Ishikawa (cell line): ENCODE results near the gene MALT1.

Experiments
- CEBPB ChIP-seq: IDR thresholded peaks from 2 replicates; pipeline ENCODE4 v1.6.1; 2012
- EP300 ChIP-seq: IDR thresholded peaks from 2 replicates; pipeline ENCODE4 v1.6.1; 2012; ENCODE audit warnings: borderline replicate concordance
- FOXM1 ChIP-seq: IDR thresholded peaks from 2 replicates; pipeline ENCODE4 v1.6.1; 2012; ENCODE audit warnings: low read depth, borderline replicate concordance
- NFIC ChIP-seq: IDR thresholded peaks from 2 replicates; pipeline ENCODE4 v1.6.1; 2012
- RAD21 ChIP-seq: IDR thresholded peaks from 2 replicates; pipeline ENCODE4 v1.6.1; 2012; ENCODE audit warnings: low read depth
- TAF1 ChIP-seq: IDR thresholded peaks from 2 replicates; pipeline ENCODE4 v1.6.1; 2012; ENCODE audit warnings: low read depth, mild to moderate bottlenecking
- TCF12 ChIP-seq: IDR thresholded peaks from 2 replicates; pipeline ENCODE4 v1.6.1; 2012; ENCODE audit warnings: low read depth
- TEAD4 ChIP-seq: IDR thresholded peaks from 2 replicates; pipeline ENCODE4 v1.6.1; 2012
- YY1 ChIP-seq: IDR thresholded peaks from 2 replicates; pipeline ENCODE4 v1.6.1; 2012; ENCODE audit warnings: low read depth
- TF ChIP-seq, protein P1 (sequence below): IDR thresholded peaks from 2 replicates; pipeline ENCODE4 v1.6.1; 2012
- TF ChIP-seq, protein P2 (sequence below): IDR thresholded peaks from 2 replicates; pipeline ENCODE4 v1.6.1; 2012; ENCODE audit warnings: low read depth, mild to moderate bottlenecking

DNA sequence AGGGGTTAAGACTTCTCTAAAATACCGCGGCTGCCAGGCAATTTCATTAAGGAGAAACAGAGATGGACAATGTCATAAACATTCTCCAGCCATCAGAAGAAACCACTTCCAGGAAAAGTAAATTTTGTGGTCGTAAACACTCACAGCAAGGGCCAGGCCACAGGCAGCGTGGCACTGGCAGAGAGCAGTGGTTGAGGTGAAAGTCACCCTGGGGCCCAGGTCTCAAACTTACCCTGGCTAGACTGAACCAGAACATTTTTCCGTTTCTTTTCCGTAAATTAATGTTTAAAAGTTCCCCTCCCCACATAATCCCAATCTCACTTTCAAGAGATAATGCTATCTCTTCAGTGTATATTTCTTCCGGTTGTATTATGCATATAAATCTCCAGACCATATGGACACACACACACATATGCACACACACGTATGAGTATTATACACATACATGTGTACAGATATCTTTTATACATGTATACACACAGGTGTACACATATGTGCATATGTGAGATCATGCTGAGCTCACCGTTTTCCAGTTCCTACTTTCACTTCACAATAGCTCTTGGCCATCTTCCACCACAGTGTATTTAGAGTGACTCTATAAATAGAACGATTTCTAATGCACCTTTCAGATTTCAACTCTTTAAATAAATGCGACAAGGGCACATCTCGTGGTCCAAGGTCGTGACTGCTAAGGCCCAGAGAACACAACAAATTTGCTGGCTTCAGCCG, 90.1 kb downstream of the MALT1 start:
- no peak for TF ChIP-seq YY1
- TF ChIP-seq TCF12, result no peak
- no peak for TF ChIP-seq CEBPB
- TF ChIP-seq, protein P1, sequence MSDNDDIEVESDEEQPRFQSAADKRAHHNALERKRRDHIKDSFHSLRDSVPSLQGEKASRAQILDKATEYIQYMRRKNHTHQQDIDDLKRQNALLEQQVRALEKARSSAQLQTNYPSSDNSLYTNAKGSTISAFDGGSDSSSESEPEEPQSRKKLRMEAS, result no peak
- no peak for TF ChIP-seq RAD21
- no peak for TF ChIP-seq TEAD4
- TF ChIP-seq FOXM1, result no peak
- no peak for TF ChIP-seq EP300
- TF ChIP-seq, protein P2, sequence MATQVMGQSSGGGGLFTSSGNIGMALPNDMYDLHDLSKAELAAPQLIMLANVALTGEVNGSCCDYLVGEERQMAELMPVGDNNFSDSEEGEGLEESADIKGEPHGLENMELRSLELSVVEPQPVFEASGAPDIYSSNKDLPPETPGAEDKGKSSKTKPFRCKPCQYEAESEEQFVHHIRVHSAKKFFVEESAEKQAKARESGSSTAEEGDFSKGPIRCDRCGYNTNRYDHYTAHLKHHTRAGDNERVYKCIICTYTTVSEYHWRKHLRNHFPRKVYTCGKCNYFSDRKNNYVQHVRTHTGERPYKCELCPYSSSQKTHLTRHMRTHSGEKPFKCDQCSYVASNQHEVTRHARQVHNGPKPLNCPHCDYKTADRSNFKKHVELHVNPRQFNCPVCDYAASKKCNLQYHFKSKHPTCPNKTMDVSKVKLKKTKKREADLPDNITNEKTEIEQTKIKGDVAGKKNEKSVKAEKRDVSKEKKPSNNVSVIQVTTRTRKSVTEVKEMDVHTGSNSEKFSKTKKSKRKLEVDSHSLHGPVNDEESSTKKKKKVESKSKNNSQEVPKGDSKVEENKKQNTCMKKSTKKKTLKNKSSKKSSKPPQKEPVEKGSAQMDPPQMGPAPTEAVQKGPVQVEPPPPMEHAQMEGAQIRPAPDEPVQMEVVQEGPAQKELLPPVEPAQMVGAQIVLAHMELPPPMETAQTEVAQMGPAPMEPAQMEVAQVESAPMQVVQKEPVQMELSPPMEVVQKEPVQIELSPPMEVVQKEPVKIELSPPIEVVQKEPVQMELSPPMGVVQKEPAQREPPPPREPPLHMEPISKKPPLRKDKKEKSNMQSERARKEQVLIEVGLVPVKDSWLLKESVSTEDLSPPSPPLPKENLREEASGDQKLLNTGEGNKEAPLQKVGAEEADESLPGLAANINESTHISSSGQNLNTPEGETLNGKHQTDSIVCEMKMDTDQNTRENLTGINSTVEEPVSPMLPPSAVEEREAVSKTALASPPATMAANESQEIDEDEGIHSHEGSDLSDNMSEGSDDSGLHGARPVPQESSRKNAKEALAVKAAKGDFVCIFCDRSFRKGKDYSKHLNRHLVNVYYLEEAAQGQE, result no peak
- TF ChIP-seq NFIC, result no peak
- no peak for TF ChIP-seq TAF1
